Measurements from ENCODE around the gene TOP3A. TPM values are rescaled to one million over a fixed set of nuclear protein-coding genes. Genes with fewer than 3 reads are reported as not detected.
A peak's percentile ranks its signal among the peaks of the same experiment; 100 is the strongest.

TOP3A gene
- total and polyA plus RNA-seq, 2 of the 13 experiments (the other 11 are each of a cell fraction or from before 2014, with no cell fraction given) = 16.9 to 36.8 TPM

DNA sequence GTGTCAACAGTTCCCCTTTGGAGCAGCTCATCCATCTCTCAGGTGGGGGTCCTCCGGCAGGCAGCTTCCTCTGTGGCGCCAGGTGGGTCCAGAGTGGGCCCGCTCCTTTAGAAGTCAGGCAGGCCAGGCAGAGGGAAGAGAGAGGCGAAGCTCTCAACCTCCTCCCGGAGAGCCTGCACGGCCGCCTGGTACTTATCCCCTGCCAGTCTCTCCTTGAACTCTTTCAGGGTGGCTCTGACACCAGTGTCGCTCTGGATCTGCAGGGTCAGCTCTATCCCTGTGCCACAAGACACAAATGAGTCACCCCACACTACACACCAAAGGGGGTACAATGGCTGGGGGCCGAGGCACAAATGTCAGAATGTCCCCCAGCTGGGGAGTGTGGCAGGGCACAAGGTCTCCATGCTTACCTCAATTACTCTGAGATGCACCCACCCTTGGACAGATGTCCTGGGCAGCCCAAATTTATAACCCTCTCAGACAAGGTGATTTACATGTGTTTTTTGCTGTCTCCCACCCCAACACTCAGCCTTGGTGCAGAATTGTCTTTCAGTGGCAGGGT, 13.9 kb upstream of the TOP3A start:
- no TSS peak for BruUV-seq (replicated peaks)

DNA sequence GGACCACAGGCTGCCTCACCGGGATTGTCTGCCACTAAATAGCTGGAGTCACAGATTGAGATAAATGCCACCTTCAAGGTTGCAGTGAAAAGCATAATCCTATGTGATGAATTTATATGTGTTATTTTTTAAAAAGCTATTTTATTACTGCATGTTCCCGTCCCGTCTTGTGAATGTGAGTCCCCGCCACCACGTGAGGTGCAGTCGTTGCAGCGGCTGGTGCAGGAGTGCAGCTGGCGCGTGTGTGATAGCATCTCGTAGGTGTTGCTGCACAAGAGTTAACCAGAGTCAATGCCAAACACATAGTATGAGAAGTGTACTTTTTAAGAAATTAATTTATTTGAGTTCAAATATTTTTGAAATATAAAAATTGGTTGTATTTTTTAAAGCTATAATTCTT, 12.8 kb upstream of the TOP3A start:
- no peak overlapping the region for H3K4me2 ChIP-seq (ENCODE audit: low read depth, low read length)
- H3K4me1 ChIP-seq (ENCODE audit: insufficient read depth, low read length) = no peaks in the 10 kb centered on the region
- FAIRE-seq = no peak
- no peaks in the 10 kb centered on the region for H3K9me3 ChIP-seq (ENCODE audit: low read length)
- no peak overlapping the region for H2AFZ ChIP-seq (ENCODE audit: low read length)
- no peak for ATAC-seq
- BruUV-seq (replicated peaks) = no TSS peak
- H3K27ac ChIP-seq (ENCODE audit: extremely low read length, insufficient read depth, low read length) = no peak overlapping the region
- H3K36me3 ChIP-seq (replicated peaks in 1 of 2; ENCODE audit: control insufficient read depth in 1 of 2, insufficient read depth in 2 of 2, low read length in 2 of 2) = peaks cover 33 to 78% of the 10 kb centered on the region in 2 experiments
- CTCF ChIA-PET (ENCODE audit: low intra/inter-chr PET ratio, low total read pairs) = no interaction called here
- no peaks in the 10 kb centered on the region for H4K20me1 ChIP-seq (ENCODE audit: insufficient read depth, low read length)
- H3K79me2 ChIP-seq (ENCODE audit: insufficient read depth, low read length) = no peaks in the 10 kb centered on the region
- no peak for TF ChIP-seq TBL1XR1 (IDR thresholded peaks at IDR 0.05; ENCODE audit: borderline replicate concordance, low read length, partially characterized antibody)
- 0 out of 4 replicates have a peak, but pooled peaks of 1 of the 2 experiments have one; percentile 17 for TF ChIP-seq POLR2A (IDR thresholded peaks at IDR 0.05; ENCODE audit: insufficient read depth in 1 of 2, low read depth in 2 of 2, low read length in 2 of 2)
- TF ChIP-seq, protein P1, sequence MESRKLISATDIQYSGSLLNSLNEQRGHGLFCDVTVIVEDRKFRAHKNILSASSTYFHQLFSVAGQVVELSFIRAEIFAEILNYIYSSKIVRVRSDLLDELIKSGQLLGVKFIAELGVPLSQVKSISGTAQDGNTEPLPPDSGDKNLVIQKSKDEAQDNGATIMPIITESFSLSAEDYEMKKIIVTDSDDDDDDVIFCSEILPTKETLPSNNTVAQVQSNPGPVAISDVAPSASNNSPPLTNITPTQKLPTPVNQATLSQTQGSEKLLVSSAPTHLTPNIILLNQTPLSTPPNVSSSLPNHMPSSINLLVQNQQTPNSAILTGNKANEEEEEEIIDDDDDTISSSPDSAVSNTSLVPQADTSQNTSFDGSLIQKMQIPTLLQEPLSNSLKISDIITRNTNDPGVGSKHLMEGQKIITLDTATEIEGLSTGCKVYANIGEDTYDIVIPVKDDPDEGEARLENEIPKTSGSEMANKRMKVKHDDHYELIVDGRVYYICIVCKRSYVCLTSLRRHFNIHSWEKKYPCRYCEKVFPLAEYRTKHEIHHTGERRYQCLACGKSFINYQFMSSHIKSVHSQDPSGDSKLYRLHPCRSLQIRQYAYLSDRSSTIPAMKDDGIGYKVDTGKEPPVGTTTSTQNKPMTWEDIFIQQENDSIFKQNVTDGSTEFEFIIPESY (CRISPR knock-in tag; IDR thresholded peaks at IDR 0.05) = 0 out of 2 replicates have a peak, but pooled peaks have one; percentile 41
- intact Hi-C loops (cut with micrococcal nuclease; ENCODE audit: unreplicated experiment) = no loop called here
- H3K9ac ChIP-seq (ENCODE audit: insufficient read depth, low read depth, low read length) = no peak overlapping the region
- no peak for DNase-seq (ENCODE audit: low spot score)
- no peak overlapping the region for H3K4me3 ChIP-seq (replicated peaks in 1 of 3; ENCODE audit: insufficient read depth in 1 of 3, low read depth in 2 of 3, low read length in 3 of 3)
- POLR2A ChIA-PET = no interaction called here
- in situ Hi-C loops (cut with HindIII; ENCODE audit: extremely low pct_ligation_motif_present, low pct_unique_long_range_greater_than_20kb) = no loop called here
- WGBS (ENCODE audit: low lambda C conversion rate) = 99% methylated on average over 10 of the region's 10 CpGs
- H3K27me3 ChIP-seq (ENCODE audit: control insufficient read depth in 1 of 2, insufficient read depth in 2 of 2, low read length in 2 of 2) = no peaks in the 10 kb centered on the region

More for the DNA sequence above, 13.9 kb upstream of the TOP3A start:
- in situ Hi-C loops (cut with HindIII; ENCODE audit: extremely low pct_ligation_motif_present, low pct_unique_long_range_greater_than_20kb) = no loop called here
- ChIA-PET CTCF (ENCODE audit: low intra/inter-chr PET ratio, low total read pairs) (no interaction called here), POLR2A (interaction anchor here (0.7 kb wide), 1 partner anchor 14 kb away, joined by 5 read pairs; the partner anchor contains the start of genes SMCR8 and TOP3A)
- TF ChIP-seq AGO2 (optimal IDR thresholded peaks at IDR 0.05; ENCODE audit: low read depth, low read length) (peak; percentile 50), NFE2 (CRISPR knock-in tag; IDR thresholded peaks at IDR 0.05) (no peak), RBM22 (optimal IDR thresholded peaks at IDR 0.05; ENCODE audit: low read length) (peak; percentile 69)
- no peaks in the 10 kb centered on the region for H3K27me3 ChIP-seq (ENCODE audit: control insufficient read depth in 1 of 2, insufficient read depth in 2 of 2, low read length in 2 of 2)
- H2AFZ ChIP-seq (ENCODE audit: low read length) = no peak overlapping the region
- no peaks in the 10 kb centered on the region for H3K9me3 ChIP-seq (ENCODE audit: low read length)
- no peak for ATAC-seq
- H3K4me2 ChIP-seq (ENCODE audit: low read depth, low read length) = no peak overlapping the region
- intact Hi-C loops (cut with micrococcal nuclease; ENCODE audit: unreplicated experiment) = no loop called here
- DNase-seq (ENCODE audit: low spot score) = no peak
- no peak overlapping the region for H3K4me3 ChIP-seq (replicated peaks in 1 of 3; ENCODE audit: insufficient read depth in 1 of 3, low read depth in 2 of 3, low read length in 3 of 3)
- no peak overlapping the region for H3K27ac ChIP-seq (ENCODE audit: extremely low read length, insufficient read depth, low read length)
- H4K20me1 ChIP-seq (ENCODE audit: insufficient read depth, low read length) = no peaks in the 10 kb centered on the region
- WGBS (ENCODE audit: low lambda C conversion rate) = 93% methylated on average over 3 of the region's 9 CpGs
- no peaks in the 10 kb centered on the region for H3K4me1 ChIP-seq (ENCODE audit: insufficient read depth, low read length)
- no peak for FAIRE-seq
- H3K36me3 ChIP-seq (replicated peaks in 1 of 2; ENCODE audit: control insufficient read depth in 1 of 2, insufficient read depth in 2 of 2, low read length in 2 of 2) = peaks cover 29 to 74% of the 10 kb centered on the region in 2 experiments
- H3K9ac ChIP-seq (ENCODE audit: insufficient read depth, low read depth, low read length) = no peak overlapping the region
- H3K79me2 ChIP-seq (ENCODE audit: insufficient read depth, low read length) = no peaks in the 10 kb centered on the region

Data from HepG2 (cell line).